Measurements from ENCODE around the gene SYT15B. TPM values are rescaled to one million over a fixed set of nuclear protein-coding genes. Genes with fewer than 3 reads are reported as not detected.
"Not testable (repeated sequence)": the region's sequence is repeated elsewhere in the genome, so short reads cannot be mapped to it uniquely, and the experiment has no call there.

Gene SYT15B
- total RNA-seq, 1 experiment from 2014 or later, result not detected

DNA sequence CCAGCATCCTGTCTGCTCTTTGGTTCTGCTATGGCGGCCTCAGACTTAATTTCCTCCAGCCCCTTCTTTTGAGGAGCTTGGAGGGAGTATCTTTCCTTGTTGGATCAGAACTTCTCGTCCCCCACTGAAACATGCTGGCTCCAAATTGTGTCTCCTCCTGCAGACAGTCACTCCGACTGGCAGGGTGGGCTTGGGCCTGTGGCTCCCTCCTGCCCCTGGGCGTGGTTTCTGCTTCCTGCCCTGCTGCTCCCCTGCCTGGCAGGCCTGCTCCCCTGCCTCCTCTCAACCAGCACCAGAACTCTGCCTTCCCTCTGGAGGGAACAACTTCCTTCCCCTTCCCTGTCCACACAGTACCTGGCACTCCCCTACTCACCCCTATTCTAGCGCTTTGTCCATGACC lies 3.8 kb upstream of the SYT15B start:
- H3K4me2 ChIP-seq (ENCODE audit: low read length); H3K9me3 ChIP-seq (ENCODE audit: low read length); H4K20me1 ChIP-seq (ENCODE audit: low read length); H3K36me3 ChIP-seq (ENCODE audit: low read depth, low read length); CTCF ChIA-PET; intact Hi-C loops (cut with micrococcal nuclease); H2AFZ ChIP-seq (ENCODE audit: low read length); H3K9me2 ChIP-seq (replicated peaks; ENCODE audit: low read length); H3K4me1 ChIP-seq (ENCODE audit: insufficient read depth, low read length); H3K79me2 ChIP-seq (ENCODE audit: low read length); H3K9ac ChIP-seq (ENCODE audit: low read length); DNase-seq; H3F3A ChIP-seq (ENCODE audit: low read length, unreplicated experiment); H3K27me3 ChIP-seq (ENCODE audit: low read length); H3K27ac ChIP-seq (ENCODE audit: low read length); POLR2A ChIA-PET (ENCODE audit: unreplicated experiment); ATAC-seq; BruUV-seq (replicated peaks); H3K4me3 ChIP-seq (ENCODE audit: low read length): not testable (repeated sequence)

DNA sequence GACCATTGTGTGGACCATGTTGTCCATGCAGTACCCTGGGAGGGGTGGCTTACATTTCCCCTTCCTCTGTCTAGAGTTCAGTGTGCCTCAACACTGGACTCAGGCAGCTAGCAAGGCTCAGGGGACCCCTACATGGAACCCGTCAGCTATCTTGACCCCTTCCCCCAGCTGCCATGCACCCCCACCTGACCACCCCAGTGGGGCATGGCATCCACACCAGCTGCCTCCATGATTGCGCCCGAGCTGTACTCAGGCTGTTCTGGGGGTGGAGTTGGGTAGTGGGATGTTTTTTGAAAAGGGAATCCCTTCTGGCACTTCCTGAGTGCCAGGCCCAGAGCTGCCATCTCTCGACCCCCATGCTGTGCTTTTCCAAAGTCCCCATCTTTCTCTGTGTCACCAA lies 1.8 kb upstream of the SYT15B start:
- H2AFZ ChIP-seq (ENCODE audit: low read length); CTCF ChIA-PET; H3K9ac ChIP-seq (ENCODE audit: low read length); H3K36me3 ChIP-seq (ENCODE audit: low read depth, low read length); BruUV-seq (replicated peaks); H3K27ac ChIP-seq (ENCODE audit: low read length); H3F3A ChIP-seq (ENCODE audit: low read length, unreplicated experiment); H3K4me1 ChIP-seq (ENCODE audit: insufficient read depth, low read length); H3K4me2 ChIP-seq (ENCODE audit: low read length); ATAC-seq; POLR2A ChIA-PET (ENCODE audit: unreplicated experiment); H3K79me2 ChIP-seq (ENCODE audit: low read length); H3K9me2 ChIP-seq (replicated peaks; ENCODE audit: low read length); H4K20me1 ChIP-seq (ENCODE audit: low read length); H3K9me3 ChIP-seq (ENCODE audit: low read length); DNase-seq; H3K27me3 ChIP-seq (ENCODE audit: low read length); H3K4me3 ChIP-seq (ENCODE audit: low read length); intact Hi-C loops (cut with micrococcal nuclease): not testable (repeated sequence)

DNA sequence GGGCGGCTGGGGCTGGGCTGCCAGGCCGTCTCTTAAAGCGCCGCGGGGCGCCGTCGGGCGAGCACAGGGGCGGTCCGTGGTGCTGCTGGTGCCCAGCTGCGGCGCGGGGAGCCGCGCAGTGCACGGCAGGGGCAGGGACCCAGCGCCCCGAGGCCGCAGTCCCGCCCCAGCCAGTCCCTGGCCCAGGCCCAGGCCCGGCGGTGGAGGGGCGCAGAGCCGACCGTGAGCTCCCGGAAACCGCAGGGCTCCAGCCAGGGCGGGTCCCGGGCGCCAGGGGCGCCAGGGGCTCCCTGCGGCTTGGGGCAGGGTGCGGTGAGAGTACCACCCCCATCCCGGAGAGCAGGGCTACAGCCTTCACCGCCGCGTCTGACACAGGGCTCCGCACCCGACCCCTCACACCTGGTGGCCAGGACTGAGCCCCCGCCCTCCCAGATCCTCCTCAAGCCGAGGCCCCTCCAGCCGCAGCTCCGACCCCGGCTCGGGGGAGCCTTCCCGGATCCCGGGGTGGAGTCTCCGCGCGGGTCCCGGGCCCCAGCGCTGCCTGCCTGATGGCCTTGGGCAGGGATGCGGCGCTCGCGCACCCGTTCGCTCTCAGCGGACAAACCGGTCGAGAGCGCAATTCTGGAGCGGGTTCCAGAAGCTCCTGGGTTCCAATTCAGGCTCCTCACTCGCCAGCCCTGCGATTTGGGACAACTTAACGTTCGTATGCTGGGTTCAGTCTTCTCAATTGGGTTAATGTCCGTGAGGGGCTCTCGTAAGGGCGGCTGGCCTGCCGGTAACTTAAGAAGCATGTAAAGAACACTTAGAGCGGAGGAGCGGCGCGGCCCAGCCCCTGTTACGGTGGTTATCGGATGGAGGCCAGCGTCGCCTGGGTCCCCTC lies 478 bp downstream of the SYT15B start:
- H3K9me2 ChIP-seq (replicated peaks; ENCODE audit: low read length); H3K4me2 ChIP-seq (ENCODE audit: low read length); DNase-seq; H3K9ac ChIP-seq (ENCODE audit: low read length); H3F3A ChIP-seq (ENCODE audit: low read length, unreplicated experiment); intact Hi-C loops (cut with micrococcal nuclease); H3K4me1 ChIP-seq (ENCODE audit: insufficient read depth, low read length); H3K9me3 ChIP-seq (ENCODE audit: low read length); BruUV-seq (replicated peaks); H3K4me3 ChIP-seq (ENCODE audit: low read length); POLR2A ChIA-PET (ENCODE audit: unreplicated experiment); H4K20me1 ChIP-seq (ENCODE audit: low read length); H3K27me3 ChIP-seq (ENCODE audit: low read length); H3K79me2 ChIP-seq (ENCODE audit: low read length); H3K27ac ChIP-seq (ENCODE audit: low read length); CTCF ChIA-PET; H2AFZ ChIP-seq (ENCODE audit: low read length); H3K36me3 ChIP-seq (ENCODE audit: low read depth, low read length): not testable (repeated sequence)
- peak; percentile 18; the same call in 1 of the 2 replicates for ATAC-seq

DNA sequence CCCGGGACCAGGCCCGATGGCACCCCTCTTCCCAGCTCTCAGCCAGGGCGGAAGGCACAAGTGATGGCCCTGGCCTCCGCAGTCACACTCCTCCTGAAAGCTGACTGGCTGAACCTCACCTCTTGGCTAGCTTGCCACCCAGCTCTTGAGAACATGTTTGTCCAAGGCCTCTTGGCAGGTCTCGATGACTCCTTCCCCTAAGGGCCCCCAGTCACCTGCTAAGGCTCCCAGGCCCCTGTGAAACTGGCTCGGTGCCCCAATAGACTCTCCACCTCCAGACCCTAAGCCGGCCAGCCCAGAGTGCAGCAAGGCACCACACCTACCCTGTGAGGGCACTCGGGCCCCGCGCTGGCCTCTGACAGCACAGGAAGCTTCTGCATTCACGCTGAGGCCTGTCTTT lies 4.5 kb downstream of the SYT15B start:
- ATAC-seq; H4K20me1 ChIP-seq (ENCODE audit: low read length); H3K27me3 ChIP-seq (ENCODE audit: low read length); intact Hi-C loops (cut with micrococcal nuclease); BruUV-seq (replicated peaks); H3K27ac ChIP-seq (ENCODE audit: low read length); CTCF ChIA-PET; POLR2A ChIA-PET (ENCODE audit: unreplicated experiment); H3K36me3 ChIP-seq (ENCODE audit: low read depth, low read length); H3K4me2 ChIP-seq (ENCODE audit: low read length); H3K79me2 ChIP-seq (ENCODE audit: low read length); DNase-seq; H3K9me2 ChIP-seq (replicated peaks; ENCODE audit: low read length); H3K9me3 ChIP-seq (ENCODE audit: low read length); H3F3A ChIP-seq (ENCODE audit: low read length, unreplicated experiment); H2AFZ ChIP-seq (ENCODE audit: low read length); H3K9ac ChIP-seq (ENCODE audit: low read length); H3K4me1 ChIP-seq (ENCODE audit: insufficient read depth, low read length); H3K4me3 ChIP-seq (ENCODE audit: low read length): not testable (repeated sequence)

DNA sequence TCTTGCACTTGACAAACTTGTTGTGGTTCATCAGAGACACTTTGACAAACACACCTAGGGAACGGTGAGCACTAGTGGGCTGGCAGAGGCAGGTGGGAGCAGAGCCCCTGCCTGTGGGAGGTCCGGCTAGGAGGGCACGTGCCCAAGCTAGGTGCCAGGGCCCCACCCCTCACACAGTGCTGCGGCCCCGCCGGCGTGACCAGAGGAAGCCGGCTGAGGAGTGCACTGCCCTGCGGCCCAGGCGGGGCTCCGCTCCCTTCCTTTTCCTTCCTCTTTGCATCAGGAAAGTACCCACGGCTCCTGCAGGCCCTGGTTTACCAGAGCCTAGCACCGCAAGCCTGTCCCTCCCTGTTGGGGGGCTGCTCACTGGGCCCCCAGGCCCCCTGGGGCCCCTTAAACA lies 7.2 kb downstream of the SYT15B start:
- H3K27me3 ChIP-seq (ENCODE audit: low read length); H3F3A ChIP-seq (ENCODE audit: low read length, unreplicated experiment); H3K9me3 ChIP-seq (ENCODE audit: low read length); H3K79me2 ChIP-seq (ENCODE audit: low read length); BruUV-seq (replicated peaks); H3K4me2 ChIP-seq (ENCODE audit: low read length); POLR2A ChIA-PET (ENCODE audit: unreplicated experiment); CTCF ChIA-PET; H4K20me1 ChIP-seq (ENCODE audit: low read length); DNase-seq; ATAC-seq; H3K4me1 ChIP-seq (ENCODE audit: insufficient read depth, low read length); H3K36me3 ChIP-seq (ENCODE audit: low read depth, low read length); H3K4me3 ChIP-seq (ENCODE audit: low read length); H3K9me2 ChIP-seq (replicated peaks; ENCODE audit: low read length); H3K27ac ChIP-seq (ENCODE audit: low read length); intact Hi-C loops (cut with micrococcal nuclease); H3K9ac ChIP-seq (ENCODE audit: low read length); H2AFZ ChIP-seq (ENCODE audit: low read length): not testable (repeated sequence)

DNA sequence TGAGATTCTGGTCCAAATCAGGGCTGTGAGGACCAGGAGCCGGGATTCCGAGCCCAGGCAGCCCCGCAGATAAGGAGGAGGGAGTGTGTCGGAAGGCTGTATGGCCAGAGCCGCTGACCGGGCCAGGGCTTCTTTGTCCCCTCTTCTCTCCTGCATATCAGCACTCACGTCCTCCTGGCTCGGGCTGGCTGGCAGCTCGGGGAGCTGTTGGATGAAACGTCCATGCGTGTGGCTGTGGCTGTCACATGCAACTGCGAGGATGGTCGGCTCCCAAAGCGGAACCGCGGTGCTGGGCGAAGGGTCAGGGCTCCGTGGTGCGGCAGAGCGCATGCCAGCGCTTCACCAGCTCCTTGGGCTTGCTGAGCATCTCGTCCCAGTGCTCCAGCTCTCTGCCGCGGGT lies 9.5 kb downstream of the SYT15B start:
- H2AFZ ChIP-seq (ENCODE audit: low read length); H3K9ac ChIP-seq (ENCODE audit: low read length); CTCF ChIA-PET; H3K36me3 ChIP-seq (ENCODE audit: low read depth, low read length); H3F3A ChIP-seq (ENCODE audit: low read length, unreplicated experiment); H3K4me1 ChIP-seq (ENCODE audit: insufficient read depth, low read length); intact Hi-C loops (cut with micrococcal nuclease); H3K4me2 ChIP-seq (ENCODE audit: low read length); DNase-seq; BruUV-seq (replicated peaks); H3K27ac ChIP-seq (ENCODE audit: low read length); H3K9me3 ChIP-seq (ENCODE audit: low read length); H4K20me1 ChIP-seq (ENCODE audit: low read length); H3K4me3 ChIP-seq (ENCODE audit: low read length); H3K9me2 ChIP-seq (replicated peaks; ENCODE audit: low read length); H3K27me3 ChIP-seq (ENCODE audit: low read length); H3K79me2 ChIP-seq (ENCODE audit: low read length); POLR2A ChIA-PET (ENCODE audit: unreplicated experiment); ATAC-seq: not testable (repeated sequence)

DNA sequence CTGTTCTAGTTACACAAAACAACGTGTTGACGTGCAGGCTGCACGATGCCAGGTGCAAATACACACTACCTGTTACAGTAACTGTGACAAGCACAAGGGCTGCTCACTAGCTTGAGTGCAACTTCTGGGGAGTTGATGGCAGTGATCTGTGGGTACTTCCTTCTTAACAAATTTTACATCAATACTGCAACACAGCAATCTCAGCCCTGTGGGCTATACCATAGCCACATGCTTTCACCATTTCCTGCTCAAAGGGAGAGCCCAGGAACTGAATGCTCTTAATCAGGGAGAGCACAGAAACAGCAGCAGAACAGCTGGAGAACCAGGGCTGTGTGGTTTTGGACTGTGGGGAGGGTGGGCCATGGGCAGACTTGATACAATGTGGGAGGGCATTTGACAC lies 10.2 kb downstream of the SYT15B start:
- H3K9me2 ChIP-seq (replicated peaks; ENCODE audit: low read length); H3K27ac ChIP-seq (ENCODE audit: low read length); CTCF ChIA-PET; H3K4me1 ChIP-seq (ENCODE audit: insufficient read depth, low read length); H3K9ac ChIP-seq (ENCODE audit: low read length); H3K79me2 ChIP-seq (ENCODE audit: low read length); ATAC-seq; H3K27me3 ChIP-seq (ENCODE audit: low read length); H3K4me3 ChIP-seq (ENCODE audit: low read length); H2AFZ ChIP-seq (ENCODE audit: low read length); H3K4me2 ChIP-seq (ENCODE audit: low read length); H3K36me3 ChIP-seq (ENCODE audit: low read depth, low read length); BruUV-seq (replicated peaks); H4K20me1 ChIP-seq (ENCODE audit: low read length); DNase-seq; POLR2A ChIA-PET (ENCODE audit: unreplicated experiment); H3F3A ChIP-seq (ENCODE audit: low read length, unreplicated experiment); intact Hi-C loops (cut with micrococcal nuclease); H3K9me3 ChIP-seq (ENCODE audit: low read length): not testable (repeated sequence)

All from PC-3 (cell line).